ENCODE data around the gene UBE2N.
"Not testable (repeated sequence)": the region's sequence is repeated elsewhere in the genome, so short reads cannot be mapped to it uniquely, and the experiment has no call there.

UBE2N gene

DNA sequence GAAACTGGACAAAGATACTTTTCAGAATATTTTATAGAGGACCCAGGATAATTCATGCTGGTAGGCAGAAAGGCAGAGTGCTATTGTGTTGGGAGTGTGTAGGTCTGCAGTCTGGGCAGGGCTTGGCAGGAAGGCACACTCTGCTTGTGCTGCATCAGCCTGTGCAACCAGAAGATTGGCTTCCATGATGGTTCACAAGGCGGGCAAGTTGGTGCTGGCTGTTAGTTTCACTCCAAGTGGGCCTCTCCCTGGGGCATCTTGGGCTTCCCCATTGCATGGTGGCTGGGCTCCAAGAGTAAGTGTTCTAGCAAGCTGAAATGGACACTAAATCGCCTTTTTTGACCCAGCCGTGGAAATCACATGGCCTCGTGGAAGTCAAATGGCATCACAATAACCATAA is 1.8 kb upstream of the UBE2N start:
- no peak for DNase-seq (ENCODE audit: low read depth in 2 of 2)

DNA sequence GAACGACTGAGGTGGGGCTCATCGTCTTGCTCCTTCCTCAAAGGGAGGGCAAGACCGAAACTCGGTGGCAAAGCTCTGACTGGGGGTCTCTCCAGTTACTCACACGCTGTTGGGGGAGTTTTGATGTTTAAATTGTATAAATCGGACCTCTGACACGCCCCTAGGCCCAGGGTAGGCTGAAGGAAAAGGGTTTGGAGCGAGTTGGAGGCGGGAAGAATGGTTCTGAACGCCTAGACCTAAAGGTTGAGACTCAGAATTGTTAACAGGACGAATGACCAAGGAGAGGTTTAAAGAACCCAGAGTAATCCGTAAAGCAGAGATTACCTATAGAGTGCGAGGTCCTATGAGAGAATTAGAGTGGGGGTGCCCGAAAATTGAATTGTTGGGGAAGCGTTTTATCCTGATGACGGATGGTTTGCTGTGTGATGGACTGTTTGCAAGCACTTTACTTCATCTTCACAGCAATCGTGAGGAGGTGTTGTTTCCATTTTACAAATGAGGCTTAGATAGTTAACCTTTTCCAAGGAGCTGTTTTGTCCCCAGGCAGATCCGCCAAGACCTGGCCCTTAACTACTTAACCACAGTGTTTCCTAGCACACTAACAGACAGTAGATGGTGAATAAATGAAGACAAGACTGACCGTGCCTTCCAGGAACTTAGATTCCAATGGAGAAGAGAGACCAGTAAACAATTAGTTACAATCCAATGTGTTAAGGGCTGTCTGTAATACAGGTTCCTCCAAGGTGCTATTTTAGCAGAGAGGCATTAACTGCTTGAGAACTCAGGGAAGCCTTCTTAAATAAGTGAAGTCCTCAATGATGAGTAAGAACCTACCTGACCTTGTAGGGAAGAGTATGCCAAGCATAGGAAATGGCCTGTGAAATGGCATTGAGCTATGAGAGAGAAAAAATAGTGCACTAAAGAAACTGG is 929 bp upstream of the UBE2N start:
- DNase-seq (ENCODE audit: low read depth in 2 of 2), result no peak

DNA sequence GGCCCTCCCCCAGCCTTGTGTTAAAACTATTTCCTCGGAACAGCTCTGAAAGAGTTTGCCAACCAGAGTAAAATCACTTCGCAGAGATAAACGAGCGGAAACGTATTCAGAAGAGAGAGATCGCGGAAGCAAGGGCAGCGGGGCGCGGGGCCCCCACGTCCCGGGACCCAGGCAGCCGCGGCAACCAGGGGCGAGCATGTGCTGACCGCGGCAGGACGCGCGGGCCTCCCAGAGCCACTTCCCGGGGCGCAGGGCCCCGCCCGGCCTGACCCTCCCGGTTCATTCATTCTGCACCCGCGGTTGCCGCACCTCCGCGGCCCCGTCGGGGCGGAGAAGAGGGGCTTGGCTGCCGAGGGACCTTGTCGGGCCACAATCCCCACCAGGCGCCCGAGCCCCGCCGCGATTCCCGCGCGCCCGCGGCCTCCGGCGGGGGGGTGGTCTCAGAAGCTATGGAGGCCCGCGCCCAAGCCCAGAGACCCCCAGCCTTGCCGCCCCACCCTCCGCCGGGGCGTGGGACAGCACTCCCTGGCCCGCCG is 598 bp downstream of the UBE2N start:
- no peak for DNase-seq (ENCODE audit: low read depth in 2 of 2)

DNA sequence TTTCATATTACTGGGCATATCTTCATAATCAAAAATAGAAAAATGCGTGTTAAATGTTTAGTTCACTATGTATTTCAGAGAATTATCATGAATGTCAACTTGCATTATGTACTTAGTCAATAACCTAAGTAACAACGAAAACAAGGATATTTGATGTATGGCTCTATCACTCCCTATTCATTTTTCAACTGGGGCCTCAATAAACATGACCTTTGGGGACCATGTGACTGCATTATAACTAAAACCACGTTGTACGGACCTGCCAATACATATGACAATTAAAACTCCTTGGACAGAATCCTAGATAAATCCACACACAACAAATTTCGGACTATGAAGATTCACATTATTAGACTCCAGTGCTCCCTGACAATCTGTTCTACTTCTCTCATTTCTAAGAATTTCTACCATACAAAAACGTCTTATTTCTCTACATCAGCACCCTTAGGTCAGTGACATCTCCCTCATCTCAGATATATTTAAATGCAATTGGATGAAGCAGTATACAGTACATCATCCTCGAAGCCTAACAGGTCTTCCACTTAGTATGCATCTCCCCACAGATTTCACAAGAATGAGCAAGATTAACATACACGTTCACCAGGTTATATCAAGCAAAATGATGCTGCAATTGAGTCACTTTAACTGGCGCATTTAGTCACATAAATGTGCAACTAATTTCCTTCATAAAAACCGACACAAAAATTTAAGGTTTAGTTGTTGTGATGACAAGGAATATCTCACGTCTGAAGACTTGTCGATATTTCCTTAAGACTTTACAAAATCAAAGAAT is 1.5 kb downstream of the UBE2N start:
- DNase-seq (ENCODE audit: low read depth in 2 of 2), result no peak

DNA sequence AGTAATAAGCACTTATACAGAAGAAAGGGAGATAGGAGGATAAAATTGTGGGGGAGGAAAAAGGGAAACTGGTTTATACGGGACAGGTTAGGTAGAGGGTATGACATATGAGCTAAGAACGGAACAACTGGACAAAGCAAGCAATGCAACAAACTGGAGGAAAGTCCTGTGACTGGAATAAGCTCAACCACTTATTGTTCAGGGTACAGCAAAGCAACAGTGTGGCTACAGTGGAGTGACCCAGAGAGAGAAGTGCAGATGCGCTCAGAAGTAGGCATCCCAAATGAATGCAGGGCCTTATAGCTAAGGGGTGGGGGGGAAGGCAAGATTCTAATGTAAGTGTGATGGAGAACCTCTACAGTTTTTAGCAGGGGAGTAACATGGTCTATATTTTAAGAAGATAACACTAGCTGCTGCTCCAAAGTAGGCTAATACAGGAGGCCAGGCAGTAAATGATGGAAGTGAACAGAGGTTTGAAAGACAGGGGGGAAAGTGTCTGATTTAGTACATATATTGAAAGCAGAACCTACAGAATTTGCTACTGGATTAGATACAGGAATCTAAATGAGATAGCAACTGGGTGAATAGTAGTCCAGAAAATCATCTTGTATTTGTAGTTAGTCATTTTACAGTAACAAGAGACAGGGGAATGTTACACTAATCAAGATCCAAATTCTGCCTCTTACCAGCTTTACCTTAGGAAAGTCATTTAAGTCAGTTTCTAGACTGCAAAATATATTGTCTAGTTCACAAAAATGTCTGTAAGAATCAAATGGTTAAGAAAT is 3.3 kb downstream of the UBE2N start:
- no peak for DNase-seq (ENCODE audit: low read depth in 2 of 2)

DNA sequence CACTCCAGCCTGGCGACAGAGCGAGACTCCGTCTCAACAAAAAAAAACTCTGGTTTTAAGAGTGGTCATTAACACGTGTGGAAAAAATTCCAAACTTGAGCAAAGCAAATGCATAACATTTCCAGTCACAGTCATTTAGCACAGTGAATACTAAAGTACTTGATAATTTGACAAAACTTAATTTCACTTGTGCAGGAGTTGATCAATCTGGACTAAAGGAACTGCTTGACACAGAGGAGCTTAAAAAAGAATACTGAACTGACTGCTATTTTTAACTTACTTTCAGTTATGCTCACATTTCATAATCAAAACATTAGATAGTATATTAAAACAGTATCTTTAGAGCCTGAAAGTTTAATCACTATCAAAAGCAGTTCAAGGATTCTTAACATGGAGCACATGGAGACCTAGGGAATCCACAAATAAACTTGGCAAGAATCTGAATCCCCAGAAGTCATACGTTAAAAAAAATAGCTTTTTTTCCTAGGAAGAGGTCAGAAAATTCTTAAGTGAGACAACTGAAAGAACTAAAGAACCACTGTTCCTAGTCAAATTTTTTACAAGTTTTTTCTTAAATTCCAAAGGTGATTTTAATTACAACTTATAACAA is 7.4 kb downstream of the UBE2N start:
- DNase-seq (ENCODE audit: low read depth in 2 of 2), result no peak

DNA sequence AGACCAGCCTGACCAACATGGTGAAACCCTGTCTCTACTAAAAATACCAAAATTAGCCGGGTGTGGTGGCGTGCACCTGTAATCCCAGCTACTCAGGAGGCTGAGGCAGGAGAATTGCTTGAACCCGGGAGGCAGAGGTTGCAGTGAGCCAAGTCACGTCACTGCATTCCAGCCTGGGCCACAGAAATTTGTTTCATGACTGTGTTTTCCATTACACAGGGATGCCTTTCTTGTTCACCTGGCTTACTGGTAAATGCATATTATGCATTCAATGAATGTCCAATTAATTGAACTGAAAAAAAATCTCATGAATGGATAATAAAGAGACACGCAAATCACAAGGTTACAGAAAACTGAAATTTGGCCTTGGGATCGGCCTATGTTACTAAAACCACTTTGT is 9.7 kb downstream of the UBE2N start:
- DNase-seq (ENCODE audit: low read depth in 2 of 2), result not testable (repeated sequence)

DNA sequence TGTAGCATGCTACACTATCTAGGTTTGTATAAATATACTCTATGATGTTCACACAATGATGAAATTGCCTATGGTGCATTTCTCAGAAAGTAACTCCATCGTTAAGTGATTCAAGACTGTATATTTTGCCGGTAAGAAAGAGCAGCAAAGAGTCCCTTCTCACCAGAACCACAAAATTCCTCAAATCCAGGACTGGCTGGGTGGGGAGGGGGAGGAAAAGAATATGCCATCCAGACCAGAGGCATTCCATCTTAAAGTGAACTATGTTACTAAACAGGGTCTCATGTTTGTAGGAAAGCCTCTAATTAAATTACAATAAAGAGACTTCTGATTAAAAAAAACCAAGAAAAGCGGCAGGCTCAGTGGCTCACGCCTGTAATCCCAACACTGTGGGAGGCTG is 11.5 kb downstream of the UBE2N start:
- DNase-seq (ENCODE audit: low read depth in 2 of 2), result no peak

DNA sequence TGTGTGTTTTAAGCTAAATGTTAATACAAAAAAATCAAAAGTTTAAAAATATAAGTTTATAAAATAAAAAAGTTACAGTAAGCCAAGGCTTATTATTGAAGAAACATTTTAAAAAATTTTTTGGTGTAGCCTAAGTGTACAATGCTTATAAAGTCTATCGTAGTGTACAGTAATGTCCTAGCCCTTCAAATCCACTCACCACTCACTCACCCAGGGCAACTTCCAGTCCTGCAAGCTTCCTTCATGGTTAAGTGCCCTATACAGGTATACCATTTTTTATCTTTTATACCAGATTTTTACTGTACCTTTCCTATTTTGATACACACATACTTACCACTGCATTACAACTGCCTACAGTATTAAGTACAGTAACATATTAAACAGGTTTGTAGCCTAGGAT is 11.9 kb downstream of the UBE2N start:
- DNase-seq (ENCODE audit: low read depth in 2 of 2), result no peak

DNA sequence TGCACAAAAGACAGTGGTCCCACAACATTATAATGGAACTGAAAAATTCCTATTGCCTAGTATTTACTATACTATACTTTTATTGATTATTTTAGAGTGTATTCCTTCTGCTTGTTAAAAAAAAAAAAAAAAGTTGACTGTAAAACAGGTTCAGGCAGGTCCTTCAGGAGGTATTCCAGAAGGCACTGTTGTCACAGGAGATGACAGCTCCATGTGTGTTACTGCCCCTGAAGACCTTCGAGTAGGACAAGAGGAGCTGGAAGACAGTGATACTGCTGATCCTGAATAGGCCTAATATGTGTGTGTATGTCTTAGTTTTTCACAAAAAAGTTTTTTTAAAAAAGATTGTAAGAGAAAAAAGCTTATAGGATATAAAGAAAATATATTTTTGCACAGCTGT is 12.3 kb downstream of the UBE2N start:
- DNase-seq (ENCODE audit: low read depth in 2 of 2), result no peak

DNA sequence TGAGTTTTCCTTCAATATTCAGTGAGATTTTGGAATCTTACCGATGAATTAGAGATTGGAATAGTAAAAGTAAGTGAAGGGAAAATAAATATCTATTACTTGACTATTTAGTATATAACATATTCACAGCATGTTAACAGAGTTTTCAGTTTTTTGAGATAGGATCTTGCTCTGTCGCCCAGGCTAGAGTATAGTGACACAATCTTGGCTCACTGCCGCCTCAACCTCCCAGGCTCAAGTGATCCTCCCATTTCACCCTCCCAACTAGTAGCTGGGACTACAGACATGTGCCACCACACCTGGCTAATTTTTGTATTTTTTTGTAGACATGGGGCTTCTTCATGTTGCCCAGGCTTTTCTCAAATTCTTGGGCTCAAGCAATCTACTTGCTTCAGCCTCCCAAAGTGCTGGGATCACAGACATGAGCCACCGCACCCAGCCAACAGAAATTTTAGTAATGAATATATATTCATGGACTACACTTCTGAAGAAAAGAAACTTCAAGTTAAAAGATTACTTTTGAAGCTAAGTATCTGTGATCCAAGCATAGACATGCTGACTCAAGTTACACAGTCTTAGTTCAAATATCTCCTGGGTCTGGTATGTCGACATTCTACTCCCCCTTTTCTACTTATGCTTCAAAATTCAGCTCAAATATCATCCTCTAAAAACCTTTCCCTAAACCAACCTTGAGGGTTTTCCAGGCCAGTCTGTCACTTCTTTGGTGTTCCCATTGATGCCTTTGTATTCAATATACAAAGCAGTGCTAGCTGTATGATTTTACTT is 13.8 kb downstream of the UBE2N start:
- no peak for DNase-seq (ENCODE audit: low read depth in 2 of 2)

DNA sequence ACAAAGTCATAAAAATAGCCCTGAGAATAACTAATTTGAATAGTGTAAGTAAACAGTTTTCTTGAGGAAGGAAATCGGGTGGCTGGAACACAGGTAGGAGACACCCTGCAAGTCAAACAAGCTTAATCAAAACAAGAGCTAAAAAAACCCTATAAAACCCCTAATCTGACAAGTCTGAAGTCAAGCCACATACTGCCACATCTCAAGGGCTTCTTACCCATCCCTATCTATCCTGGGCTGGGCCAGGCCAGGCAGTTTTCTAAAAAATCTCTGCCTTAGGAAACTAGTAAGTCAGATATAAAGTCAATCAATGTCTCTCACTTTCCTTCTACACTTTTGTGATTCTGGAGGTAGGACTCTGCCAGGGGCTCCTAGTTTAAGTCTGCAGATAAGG is 15.3 kb downstream of the UBE2N start:
- no peak for DNase-seq (ENCODE audit: low read depth in 2 of 2)

DNA sequence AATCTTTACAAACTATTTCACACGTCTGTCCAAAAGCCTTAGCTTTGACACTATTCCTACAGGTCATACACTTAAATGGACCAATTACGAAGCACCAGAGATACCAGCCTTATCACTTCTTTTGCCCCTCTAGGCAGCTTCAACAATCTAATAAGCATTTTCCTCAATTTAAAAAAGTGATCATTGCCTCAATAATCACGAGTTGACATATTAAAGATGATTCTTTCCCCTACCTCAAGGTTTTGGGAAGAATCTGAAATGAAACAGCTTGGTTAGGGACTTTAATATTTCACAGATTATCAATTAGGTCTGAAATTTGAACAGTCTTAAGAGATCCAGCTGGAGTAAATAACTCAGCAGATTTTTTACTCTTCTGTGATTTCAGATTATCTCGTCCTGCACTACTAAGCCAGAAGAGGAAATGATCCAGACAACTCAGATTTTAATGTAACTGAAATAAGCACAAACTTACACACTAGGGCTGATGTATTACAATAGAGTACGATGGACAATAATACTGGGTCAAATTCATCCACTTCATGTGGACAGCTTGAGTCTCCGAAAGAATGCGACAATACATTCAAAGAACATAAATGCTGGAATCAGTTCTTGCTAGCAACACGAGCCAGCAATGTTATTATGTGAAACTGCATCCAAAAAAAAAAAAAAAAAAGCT is 15.9 kb downstream of the UBE2N start:
- no peak for DNase-seq (ENCODE audit: low read depth in 2 of 2)

DNA sequence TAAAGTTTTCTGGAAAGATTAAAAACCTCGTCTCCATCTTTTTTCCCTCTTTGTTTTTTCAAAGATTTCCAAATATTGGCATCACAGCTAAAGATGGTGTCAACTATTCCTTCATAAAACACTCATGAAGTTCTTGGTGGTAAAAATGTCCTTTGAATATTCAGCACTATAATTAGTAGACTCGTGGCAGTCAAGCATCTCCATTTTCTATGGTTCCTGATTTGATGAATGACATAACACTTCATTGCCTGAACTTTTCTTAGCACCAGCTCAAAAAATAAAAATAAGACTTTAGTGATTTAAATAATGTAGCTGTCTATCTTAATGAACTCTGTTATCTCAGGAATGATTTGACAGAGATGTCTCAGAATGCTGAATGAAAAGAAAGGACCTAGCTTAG is 19.7 kb downstream of the UBE2N start:
- DNase-seq (ENCODE audit: low read depth in 2 of 2), result no peak

DNA sequence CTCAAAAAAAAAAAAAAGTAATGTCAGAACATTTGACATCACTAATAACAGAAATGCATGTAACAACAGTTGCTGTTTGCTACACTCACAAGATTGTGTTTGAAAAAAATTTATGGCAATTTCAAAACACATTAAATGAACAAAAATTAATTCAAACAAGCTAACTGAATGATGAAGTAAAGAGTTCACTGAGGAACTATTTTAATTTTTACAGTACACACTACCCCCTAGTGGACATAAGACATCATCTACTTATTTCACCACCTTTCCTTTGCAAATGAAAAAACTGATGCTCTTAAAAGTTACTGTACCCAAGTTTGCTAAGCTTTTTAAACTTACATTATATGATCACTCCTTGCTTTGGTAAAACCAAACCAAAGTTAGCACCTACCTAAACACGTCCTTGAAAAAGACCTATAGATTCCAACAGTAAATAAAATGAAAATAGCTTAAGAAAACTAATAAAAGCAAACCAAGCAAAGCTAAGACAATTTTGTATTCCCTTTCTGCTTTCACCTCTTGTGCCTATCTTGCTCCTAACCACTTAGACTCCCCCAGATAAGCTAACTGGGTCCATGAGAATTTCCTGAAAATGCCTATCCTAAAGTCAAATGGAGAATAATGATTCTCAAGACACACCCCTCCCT is 22.2 kb downstream of the UBE2N start:
- DNase-seq (ENCODE audit: low read depth in 2 of 2), result no peak

DNA sequence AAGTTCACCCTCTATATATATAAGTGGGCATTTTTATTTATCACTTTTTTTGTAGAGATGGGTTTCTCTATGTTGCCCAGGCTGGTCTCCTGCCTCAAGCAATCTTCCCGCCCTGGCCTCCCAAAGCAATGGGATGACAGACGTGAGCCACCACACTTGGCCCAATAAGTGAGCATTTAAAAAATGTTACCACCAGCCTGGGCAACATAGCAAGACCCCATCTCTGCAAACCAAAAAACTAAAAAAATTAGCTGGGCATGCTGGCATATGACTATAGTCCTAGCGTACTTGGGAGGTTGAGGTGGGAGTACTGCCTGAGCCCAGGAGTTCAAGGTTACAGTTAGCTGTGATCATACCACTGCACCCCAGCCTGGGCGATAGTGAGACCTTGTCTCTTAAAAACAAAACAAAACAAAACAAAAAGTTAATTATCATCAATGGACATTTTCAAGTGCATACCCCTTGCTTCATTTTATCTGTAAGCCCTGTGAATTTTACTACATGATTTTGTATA is 23.7 kb downstream of the UBE2N start:
- DNase-seq (ENCODE audit: low read depth in 2 of 2), result no peak

DNA sequence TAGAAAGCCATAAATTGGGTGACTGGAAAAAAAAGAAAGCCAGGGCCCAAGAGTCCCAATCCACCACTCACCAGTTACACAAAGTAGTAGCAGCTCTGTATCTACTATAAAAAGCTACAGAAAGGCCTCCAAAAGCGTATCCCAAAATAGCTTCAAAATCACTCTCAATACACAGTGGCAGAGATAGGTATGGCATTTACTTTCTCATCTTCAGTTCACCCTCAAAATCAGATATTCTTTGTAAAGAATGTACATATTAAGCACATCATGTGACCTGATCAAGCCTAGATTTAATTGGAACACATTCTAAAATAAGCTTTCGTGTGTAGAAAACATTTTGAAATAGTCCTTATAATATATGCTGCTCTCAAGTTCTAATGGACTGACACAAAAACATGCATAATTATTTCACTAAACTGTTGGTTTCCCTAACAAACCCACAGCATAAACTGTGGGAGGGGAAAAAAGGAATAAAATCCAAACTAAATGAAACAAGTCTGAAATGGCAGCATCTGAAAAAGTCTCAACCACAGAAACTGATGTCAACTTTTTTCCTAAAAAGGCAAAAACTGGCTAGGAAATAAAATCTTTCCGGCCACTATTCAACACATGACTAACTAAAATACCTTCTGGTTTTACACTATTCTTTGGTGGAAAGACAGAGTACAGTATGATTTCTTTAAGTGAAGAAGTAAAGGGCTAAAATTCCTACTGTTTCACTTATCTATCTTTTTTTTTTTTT is 25.9 kb downstream of the UBE2N start:
- no peak for DNase-seq (ENCODE audit: low read depth in 2 of 2)

DNA sequence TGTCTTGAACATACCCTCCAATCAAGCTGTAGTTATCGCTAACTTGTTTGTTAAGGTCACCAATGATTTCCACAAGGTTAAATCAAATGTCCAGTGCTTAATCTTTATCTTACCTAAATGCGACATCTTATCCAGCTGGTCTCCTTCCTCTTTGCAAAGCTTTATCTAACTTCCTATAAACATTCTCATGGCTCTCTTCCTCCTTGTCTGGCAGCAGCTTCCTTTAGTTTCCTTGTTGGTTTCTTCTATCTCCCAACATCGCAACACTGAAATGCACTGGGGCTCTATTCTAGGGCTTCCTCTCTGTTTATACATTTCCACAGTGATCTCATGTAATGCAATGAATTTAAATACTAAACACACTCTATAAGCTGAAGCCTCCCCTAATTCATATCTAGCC is 28.7 kb downstream of the UBE2N start:
- no peak for DNase-seq (ENCODE audit: low read depth in 2 of 2)

DNA sequence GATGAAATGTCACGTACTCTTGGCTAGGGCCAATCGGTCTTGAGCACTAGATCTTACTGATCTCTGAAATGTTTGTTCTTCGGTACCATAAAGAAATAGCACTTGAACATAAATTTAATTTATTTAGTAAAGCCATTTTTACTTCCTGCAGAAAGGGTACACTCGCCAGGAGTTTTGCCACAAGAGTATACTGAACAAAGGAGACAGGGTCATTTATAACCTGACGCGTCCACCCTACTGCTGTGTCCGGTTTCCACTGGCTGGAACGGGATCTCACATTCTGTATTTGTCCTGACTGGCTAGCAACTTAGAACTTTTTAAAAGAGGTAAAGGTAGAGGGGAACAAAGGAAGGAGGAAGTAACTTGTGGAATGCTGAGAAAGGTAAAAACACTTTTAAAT is 29.4 kb downstream of the UBE2N start:
- DNase-seq (ENCODE audit: low read depth in 2 of 2), result not testable (repeated sequence)

All from stimulated activated CD4-positive, alpha-beta T cell treated with anti-CD3 and anti-CD28 coated beads, Interleukin-1b, Interleukin-23, amount 100 ng/mL, for 1 hour (primary cell).